LHCN-M2 (cell line): ENCODE measurements around the gene GPHN. TPM values are rescaled to one million over a fixed set of nuclear protein-coding genes. Genes with fewer than 3 reads are reported as not detected.

ENCODE experiments used
- DNase-seq: peaks from one replicate; pipeline ENCODE4 v3.0.0-alpha.2; 2012; ENCODE audit warnings: low read depth
- total RNA-seq: library from RNA; depleted of rRNA; stranded (reverse); fragments of >200 nt; gene quantifications from 2 replicates; pipeline ENCODE4 v1.2.3, GENCODE V29; 2014; rRNA removed

Gene GPHN
- total RNA-seq, 1 experiment from 2014 or later, result 4.7 TPM

DNA sequence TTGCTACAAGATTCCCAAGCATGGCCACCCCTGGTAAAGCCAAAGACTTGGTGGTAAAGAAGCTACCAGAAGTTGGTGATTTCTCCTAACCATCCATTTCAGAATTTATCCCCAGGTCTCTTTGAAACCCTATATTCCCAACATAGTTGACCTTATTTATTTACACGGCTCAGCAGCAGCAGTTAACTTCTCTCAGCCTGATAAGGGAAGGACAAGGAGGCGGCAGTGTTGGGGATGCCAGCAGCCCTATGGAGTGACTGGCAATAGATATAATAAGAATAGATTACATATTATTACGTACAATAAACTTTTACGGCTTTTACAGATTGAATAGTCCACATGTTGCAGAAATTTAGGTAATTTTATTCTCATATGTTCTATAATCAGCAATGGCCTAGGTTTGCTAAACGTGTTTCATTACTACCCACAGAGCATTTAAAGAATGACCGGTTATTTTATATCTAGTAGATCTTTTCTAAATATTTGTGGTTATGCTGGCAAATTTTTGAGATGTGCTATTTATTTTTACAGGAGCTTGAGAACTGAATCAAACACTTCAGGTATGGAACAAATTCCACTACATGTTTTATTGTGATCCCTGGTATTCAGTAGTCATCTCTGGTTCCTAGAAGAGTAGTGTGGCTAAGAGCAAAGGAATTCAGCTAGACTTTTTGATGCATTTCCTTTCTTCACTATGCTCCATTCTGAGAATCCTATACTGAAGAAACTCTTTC is 713.5 kb downstream of the GPHN start:
- peak; percentile 71 for DNase-seq

DNA sequence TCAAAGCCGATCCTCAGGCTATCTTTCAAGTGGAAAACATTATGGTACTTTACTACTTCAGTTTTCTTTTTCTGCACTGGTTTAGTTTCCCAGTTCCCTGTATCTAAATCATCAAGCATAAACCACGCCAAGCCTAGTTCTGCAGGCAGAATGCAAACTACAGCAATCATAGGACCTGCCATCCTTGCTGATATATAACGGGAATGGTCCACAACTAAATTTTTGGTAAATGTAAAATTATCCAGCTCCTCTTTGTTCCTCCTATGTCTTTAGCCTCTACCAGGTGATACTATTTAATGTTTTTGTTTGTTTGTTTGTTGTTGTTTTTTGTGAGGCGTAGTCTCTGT is 714.0 kb downstream of the GPHN start:
- DNase-seq, result no peak

GRCh38 chr14:67225523-67225922 is 717.6 kb downstream of the GPHN start:
- DNase-seq, result no peak

- peak; percentile 42 for DNase-seq
Measured at GRCh38 chr14:67228325-67228984, 720.5 kb downstream of the GPHN start.

Other genes with a start within 250 kb of the GPHN start
- not detected in 2 replicates for gene CCDC196, start 21.8 kb upstream of the GPHN start, total RNA-seq